NCI-H1694 treated with DMSO at 0.1 percent for 48 hours (cell line): Measurements from ENCODE around the gene LRRC3.
A peak's percentile ranks its signal among the peaks of the same experiment; 100 is the strongest.
"Not testable (repeated sequence)": the region's sequence is repeated elsewhere in the genome, so short reads cannot be mapped to it uniquely, and the experiment has no call there.

Experiments
- DNase-seq: peaks from one replicate; lab custom pipeline; 2025; lab: John Stamatoyannopoulos, UW

The LRRC3 gene, protein sequence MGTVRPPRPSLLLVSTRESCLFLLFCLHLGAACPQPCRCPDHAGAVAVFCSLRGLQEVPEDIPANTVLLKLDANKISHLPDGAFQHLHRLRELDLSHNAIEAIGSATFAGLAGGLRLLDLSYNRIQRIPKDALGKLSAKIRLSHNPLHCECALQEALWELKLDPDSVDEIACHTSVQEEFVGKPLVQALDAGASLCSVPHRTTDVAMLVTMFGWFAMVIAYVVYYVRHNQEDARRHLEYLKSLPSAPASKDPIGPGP

DNA sequence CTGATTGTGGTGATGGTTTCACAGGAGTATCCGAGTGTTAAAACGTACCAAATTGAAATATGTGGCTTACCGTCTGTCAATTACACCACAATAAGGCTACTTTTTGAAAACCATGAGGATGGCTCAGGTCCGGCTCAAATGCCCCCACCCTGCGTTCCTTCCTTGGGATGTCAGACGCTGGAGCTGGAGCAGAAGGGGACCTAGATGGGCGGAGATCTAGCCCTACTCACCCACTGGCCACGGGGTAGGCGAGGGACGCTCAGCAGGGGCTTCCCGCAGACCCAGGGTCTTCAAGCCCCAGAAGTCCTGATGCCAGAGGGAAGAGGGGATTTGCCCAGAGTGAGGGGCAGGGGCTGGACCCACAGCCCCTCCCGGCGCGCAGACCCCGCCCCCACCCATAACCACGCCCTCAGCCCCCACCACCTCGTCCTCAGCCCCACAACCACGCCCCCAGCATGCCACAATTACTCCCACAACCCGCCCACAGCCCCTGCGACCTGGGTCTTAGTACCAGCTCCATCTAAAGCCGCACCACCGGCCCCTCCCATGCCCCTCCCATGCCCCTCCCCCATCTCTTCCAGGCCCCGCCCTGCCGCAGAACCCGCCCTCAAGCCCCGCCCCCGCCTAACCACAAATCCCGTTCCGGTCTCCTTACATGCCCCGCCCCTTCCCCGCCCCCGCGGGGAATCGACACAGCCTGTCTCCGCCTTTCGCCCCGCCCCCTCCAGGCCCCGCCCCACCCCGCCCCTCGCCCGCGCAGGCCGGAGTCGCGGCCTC, at the start of gene LRRC3:
LRRC3 (plus strand) TSS at position 764 of the 777 bp plus-strand sequence. CDS start 1,135 bp downstream, outside the sequence.
- DNase-seq = peak; percentile 18

- no peak for DNase-seq
These were observed 49.1 kb upstream of the LRRC3 start for GRCh38 chr21:44405948-44406872.

GRCh38 chr21:44406953-44407352, 48.4 kb upstream of the LRRC3 start:
- DNase-seq = no peak

DNA sequence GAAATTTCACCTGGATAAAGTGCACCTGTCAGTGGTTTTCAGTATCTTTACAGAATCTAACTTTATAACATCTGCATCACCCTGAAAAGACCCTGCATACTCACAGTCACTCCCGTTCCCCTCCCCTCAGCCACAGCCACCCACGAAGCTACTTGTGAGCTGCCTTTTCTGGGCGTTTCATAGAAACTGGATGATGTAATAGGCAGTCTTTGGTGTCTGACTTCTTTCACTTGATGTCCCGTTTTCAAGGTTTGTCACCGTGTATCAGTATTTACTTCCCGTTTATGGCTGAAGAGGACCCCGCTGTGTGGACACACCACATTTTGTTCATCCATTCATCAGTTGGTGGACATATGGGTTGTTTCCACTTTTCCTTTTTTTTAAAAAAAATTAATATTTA, 47.8 kb upstream of the LRRC3 start:
- DNase-seq = no peak

GRCh38 chr21:44408226-44408625, 47.1 kb upstream of the LRRC3 start:
- DNase-seq = no peak

DNA sequence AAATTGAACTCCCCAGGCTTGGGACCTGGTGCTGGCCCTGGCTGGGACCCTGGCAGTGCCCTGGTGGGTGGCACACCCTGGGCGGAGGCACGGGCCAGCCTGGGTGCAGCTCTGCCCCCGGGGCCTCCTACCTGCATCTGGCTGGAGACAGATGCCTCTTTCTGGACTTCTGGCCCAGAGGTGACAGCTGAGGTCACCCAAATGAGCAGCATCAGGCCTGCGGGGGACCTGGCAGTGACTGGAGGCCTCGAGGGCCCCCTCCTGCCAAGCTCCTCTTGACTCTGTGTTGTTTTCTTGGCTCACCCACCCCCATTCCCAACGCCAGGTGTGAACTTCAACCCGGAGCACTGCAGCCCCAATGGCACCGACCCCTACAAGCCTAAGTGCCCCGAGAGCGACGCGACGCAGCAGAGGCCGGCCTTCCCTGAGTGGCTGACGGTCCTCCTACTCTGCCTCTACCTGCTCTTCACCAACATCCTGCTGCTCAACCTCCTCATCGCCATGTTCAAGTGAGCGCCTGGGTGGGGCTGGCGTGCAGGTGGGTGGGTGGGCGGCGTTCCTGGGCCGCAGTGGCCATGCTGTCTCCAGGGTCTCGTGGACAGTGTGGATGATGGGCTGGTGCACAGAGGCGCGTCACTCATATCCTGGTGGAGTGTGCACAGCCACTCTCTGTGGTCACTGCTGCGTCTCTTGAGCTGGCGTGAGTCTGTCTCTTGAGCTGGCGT, 41.6 kb upstream of the LRRC3 start:
- DNase-seq = no peak

DNA sequence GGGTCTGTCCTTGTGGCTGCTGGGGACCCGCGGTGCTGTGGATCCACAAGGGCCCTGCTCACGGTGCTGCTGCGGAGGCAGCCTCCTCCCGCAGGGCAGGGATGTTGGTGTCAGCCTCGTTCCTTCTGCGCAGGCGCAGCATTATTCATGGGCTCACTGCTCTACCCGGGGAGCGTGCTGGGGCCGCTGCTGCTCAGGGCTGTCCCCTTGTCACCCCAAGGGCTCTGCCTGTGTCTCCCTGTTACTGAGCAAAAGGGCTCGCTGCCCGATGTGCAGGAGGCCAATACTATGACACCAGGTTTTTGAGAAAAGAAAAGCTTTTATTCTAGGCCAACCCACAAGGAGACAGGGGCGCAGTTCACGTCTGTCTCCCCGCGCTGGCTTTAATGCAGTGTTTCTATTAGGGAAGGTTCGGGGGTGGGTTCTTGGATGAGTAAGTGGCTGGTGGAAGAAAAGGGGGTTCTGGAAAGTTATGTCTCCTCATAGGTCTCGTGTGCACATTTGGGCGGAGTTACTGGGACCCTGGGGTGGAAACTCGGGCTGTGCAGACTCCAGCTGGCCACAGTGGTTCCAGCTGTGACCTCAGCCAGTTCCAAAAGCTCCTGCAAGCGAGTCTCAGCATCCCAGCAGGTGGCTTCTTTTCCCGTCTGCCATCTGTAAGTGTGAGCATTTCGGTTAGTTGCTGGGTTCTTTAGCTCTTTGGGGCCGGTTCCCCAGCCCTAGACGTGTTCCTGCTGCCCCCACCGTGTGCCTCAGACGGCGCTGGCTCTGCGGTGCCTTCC, 40.8 kb upstream of the LRRC3 start:
- no peak for DNase-seq

GRCh38 chr21:44415073-44416025, 40.0 kb upstream of the LRRC3 start:
- no peak for DNase-seq

DNA sequence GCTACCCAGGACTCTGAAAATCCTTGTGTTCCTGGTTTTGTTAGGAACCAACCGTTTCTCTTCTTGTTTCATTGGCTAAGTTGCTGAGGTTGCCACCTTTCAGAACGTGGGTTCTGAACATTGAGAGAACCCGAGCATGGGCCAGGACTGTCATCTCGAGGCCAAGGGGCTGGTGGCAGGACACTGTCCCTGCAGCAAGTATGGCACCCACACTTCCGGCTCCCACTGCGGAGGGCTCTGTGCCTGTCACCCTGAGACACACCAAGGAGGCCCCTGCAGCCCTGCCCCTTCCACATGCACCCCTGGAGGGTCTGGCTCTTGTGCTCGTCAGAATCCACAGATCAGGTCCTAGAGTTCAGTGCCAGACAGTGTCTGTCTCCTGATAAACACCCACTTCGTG, 39.1 kb upstream of the LRRC3 start:
- no peak for DNase-seq

GRCh38 chr21:44417621-44418107, 37.6 kb upstream of the LRRC3 start:
- DNase-seq = not testable (repeated sequence)

DNA sequence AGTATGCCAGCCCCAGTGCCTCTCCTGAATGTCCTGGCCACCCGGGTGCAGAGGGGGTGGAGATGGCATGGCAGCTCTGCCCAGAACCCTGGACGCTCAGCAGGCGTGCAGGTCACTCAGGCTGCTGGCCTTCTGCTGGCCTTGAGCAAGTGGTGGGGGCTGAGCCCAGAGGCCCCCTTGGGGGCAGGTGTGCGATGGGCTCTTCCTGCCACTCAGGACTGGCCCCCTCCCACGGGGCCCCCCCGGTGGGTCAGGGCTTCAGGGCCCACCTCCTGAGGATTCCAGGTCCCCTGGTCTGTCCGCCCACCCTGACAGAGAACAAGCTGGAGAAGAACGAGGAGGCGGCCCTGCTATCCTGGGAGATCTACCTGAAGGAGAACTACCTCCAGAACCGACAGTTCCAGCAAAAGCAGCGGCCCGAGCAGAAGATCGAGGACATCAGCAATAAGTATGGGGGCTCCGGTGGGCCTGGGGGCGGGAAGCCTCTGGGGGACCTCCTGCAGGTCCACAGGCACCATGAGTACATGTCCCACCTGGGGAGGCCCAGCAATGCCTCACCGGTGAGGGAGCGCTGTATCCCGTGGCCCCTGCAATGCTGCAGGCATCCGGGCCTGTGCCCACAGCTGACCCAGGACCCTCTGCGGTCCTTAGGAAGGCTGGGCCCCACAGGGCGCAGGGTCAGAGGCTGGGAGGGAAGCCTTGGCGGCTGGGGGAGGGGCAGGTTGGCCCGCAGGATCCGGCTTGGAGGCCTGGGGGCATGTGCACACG, 37.0 kb upstream of the LRRC3 start:
- DNase-seq = no peak

DNA sequence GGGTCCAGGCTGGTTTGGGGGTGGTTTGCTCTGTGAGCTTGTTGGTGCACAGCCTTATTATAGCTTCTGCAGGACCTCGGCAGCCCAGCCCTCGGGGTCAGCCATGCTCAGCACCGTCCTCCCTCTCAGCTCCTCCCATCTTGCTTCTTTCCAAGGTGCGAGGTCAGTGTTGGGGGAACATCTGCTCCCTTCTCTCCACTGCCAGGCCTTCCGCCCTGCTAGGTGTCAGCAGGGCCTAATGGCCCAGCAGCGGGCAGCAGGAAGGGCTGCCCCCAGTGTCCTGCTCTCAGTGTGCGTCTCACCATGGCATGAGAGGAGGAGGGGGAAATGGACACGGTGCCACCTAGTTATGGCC, 36.5 kb upstream of the LRRC3 start:
- DNase-seq = no peak

- no peak for DNase-seq
These were observed 35.6 kb upstream of the LRRC3 start for GRCh38 chr21:44419679-44420078.

GRCh38 chr21:44420416-44421205, 34.7 kb upstream of the LRRC3 start:
- no peak for DNase-seq

DNA sequence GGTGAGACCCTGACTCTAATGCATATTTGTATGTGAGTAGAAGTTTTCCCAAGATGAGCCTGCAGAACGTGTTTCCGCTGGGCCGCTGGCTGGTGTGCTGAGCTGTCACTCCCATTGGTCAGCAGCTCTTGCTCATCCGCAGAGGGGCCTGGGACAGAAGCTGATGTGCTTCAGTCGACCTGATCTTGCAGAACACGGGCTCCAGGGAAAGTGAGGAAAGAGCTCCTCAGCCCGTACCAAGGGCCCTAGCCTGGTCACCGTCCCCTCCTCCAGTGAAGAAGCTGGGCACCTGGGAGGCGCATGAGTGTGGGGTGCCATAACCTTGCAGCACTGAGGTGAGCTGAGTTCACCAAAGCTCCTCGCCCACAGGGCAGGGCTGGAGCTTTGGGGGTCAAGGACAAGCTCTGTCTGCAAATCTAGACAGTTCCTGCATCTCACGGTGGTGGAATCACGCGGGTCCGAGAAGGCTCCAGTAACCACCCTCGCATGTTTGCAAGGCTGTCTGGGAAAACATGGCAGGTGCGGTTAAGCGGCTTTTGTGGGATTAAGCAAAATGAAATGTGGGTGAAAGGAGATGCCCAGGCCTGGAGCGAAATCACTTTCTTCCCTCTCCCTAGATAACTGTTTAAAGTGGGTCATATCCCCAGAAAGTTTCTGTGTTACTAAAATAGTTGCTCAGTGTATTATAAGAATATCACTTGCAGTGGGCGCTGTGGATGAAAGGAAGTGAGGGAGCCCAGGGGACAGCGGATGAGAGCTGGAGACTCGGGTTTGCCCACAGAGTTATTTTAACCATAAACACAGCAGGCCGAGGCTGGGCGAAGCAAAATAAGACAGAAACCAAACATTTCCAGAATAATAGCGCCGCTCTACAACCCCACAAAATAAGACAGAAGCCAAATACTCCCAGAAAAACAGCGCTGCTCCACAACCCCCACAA, 33.1 kb upstream of the LRRC3 start:
- DNase-seq = no peak

GRCh38 chr21:44423312-44423821, 31.9 kb upstream of the LRRC3 start:
- no peak for DNase-seq
